Stimulated activated memory B cell treated with anti-CD40 and anti-IgM and Interleukin-4, amounts not matched to agents 10 μg/mL and 1 μg/mL and 100 μg/mL, for 72 hours (primary cell): ENCODE measurements around the gene PMPCA.
"Not testable (repeated sequence)": the region's sequence is repeated elsewhere in the genome, so short reads cannot be mapped to it uniquely, and the experiment has no call there.

Experiments
- ATAC-seq: fragments of 150-1000 bp; cut with Tn5 transposase; 2 replicates; pipeline ENCODE4 v1.10.0; 2021
- H3K27ac Mint-ChIP-seq: one replicate; pipeline ENCODE4 v1.8.0; 2022; ENCODE audit warnings: mild to moderate bottlenecking, mixed read lengths
- H3K27me3 Mint-ChIP-seq: one replicate; pipeline ENCODE4 v1.8.0; 2022; ENCODE audit warnings: mixed read lengths
- H3K36me3 Mint-ChIP-seq: one replicate; pipeline ENCODE4 v1.8.0; 2022; ENCODE audit warnings: mixed read lengths
- H3K4me1 Mint-ChIP-seq: one replicate; pipeline ENCODE4 v1.8.0; 2022; ENCODE audit warnings: mixed read lengths
- H3K4me3 Mint-ChIP-seq: one replicate; pipeline ENCODE4 v1.8.0; 2022; ENCODE audit warnings: mild to moderate bottlenecking, moderate library complexity, mixed read lengths
- H3K9me3 Mint-ChIP-seq: one replicate; pipeline ENCODE4 v1.8.0; 2022; ENCODE audit warnings: mixed read lengths

PMPCA gene

GRCh38 chr9:136397643-136398042, 12.8 kb upstream of the PMPCA start:
- H3K4me1 Mint-ChIP-seq = peaks cover 38% of the 10 kb centered on the region
- H3K4me3 Mint-ChIP-seq = no peak overlapping the region
- ATAC-seq = no peak
- H3K27me3 Mint-ChIP-seq = no peaks in the 10 kb centered on the region
- no peak overlapping the region for H3K27ac Mint-ChIP-seq
- no peaks in the 10 kb centered on the region for H3K9me3 Mint-ChIP-seq
- peaks cover 38% of the 10 kb centered on the region for H3K36me3 Mint-ChIP-seq

GRCh38 chr9:136398286-136398685, 12.2 kb upstream of the PMPCA start:
- Mint-ChIP-seq H3K9me3 (no peaks in the 10 kb centered on the region), H3K27ac (no peak overlapping the region), H3K36me3 (peaks cover 37% of the 10 kb centered on the region), H3K4me1 (peaks cover 41% of the 10 kb centered on the region), H3K4me3 (peak overlapping the region; percentile 84), H3K27me3 (no peaks in the 10 kb centered on the region)
- ATAC-seq = no peak

DNA sequence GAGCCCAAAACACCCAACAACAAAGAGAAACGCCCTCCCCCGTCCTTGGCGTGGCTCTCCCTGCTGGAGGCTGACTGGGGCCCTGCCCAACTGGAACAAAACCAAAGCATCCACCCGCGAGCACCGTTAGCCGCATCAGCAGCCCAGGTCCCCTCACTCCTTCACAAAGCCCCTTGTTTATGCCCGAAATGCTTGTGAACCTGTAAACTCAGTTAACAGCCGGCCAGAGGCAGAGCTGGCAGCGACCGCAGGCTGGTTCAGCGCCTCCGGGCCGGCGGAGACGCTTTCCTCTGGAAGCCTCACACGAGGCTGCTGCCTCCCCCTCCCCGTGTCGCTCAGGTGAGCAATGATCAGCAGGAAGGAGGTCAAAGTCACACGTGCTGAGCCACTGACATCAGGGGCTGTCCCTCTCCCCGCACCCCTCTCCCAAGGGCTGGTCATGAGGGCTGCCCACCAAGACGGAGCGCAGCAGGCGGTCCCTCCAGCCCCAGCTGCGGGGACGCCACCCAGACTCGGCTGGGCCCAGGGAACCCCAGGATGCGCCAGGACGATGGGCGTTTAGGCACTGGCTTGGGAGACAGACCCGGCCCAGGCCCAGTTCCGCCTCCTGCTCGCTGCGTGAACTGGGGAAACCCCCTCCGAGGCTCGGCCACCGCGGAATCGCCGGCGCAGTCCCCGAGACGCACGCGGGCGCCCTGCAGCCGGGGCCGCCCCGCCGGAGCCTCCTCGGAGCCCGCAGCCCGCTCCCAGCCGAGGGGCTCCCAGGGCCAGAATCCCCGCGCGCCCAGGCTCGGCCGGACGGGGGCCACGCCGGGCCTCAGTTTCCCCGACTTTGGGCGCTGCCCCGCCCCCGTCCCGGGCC, 11.1 kb upstream of the PMPCA start:
- peaks cover 35% of the 10 kb centered on the region for H3K36me3 Mint-ChIP-seq
- H3K27ac Mint-ChIP-seq = peak overlapping the region; percentile 80
- H3K27me3 Mint-ChIP-seq = no peaks in the 10 kb centered on the region
- peak; percentile 57 for ATAC-seq
- H3K9me3 Mint-ChIP-seq = no peaks in the 10 kb centered on the region
- peaks cover 52% of the 10 kb centered on the region for H3K4me1 Mint-ChIP-seq
- H3K4me3 Mint-ChIP-seq = peak overlapping the region; percentile 84

GRCh38 chr9:136400038-136400834, 10.2 kb upstream of the PMPCA start, which contains the start of gene SNAPC4:
TSS of gene SNAPC4 (minus strand) at chr9:136400170. CDS start at chr9:136398428, 1,742 bp downstream.
- Mint-ChIP-seq H3K4me1 (peaks cover 60% of the 10 kb centered on the region), H3K36me3 (peaks cover 27% of the 10 kb centered on the region), H3K27ac (peak within 1 kb of the TSS; percentile 80), H3K4me3 (peak within 1 kb of the TSS; percentile 84), H3K27me3 (no peaks in the 10 kb centered on the region), H3K9me3 (no peaks in the 10 kb centered on the region)
- ATAC-seq = peak; percentile 86

DNA sequence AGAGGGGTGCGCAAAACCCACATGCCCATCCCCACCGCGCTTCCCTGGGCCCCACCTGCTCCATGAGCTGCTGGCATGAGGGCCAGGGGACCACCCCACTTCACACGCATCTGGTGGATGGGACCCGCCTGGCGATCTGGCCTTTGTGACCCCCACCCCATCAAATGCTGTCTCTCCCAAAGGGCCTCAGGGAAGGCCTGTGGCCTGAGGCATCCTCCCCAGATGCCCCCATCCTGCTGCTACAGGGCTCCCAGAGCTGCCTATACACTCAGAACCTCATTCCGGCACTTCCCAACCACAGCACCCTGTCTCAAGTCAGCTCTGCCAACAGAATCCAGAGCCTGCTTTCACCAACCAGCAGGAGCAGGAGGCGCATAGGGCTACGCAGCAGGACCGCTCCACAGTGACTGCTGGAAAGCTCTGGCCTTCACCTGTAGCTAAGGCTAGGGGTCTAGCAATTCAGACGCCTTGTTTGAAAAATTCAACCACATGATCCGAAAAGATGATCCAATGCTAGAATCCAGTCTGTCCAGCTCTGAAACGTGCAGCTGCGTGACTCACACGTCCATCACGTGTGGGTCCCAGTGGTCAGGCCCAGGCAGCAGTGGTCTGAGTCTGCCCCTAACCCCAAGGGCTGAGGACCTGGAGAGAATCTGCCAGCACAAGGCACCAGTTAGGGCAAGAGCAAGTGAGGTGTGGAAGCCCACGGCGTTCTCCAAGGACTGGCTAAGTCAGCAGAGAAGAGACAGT, 9.1 kb upstream of the PMPCA start:
- H3K9me3 Mint-ChIP-seq = no peaks in the 10 kb centered on the region
- peak overlapping the region; percentile 36 for H3K4me3 Mint-ChIP-seq
- peaks cover 27% of the 10 kb centered on the region for H3K36me3 Mint-ChIP-seq
- no peak for ATAC-seq
- H3K4me1 Mint-ChIP-seq = peaks cover 62% of the 10 kb centered on the region
- no peaks in the 10 kb centered on the region for H3K27me3 Mint-ChIP-seq
- peak overlapping the region; percentile 86 for H3K27ac Mint-ChIP-seq

GRCh38 chr9:136402067-136402466, 8.4 kb upstream of the PMPCA start:
- Mint-ChIP-seq H3K36me3 (peaks cover 24% of the 10 kb centered on the region), H3K4me3 (no peak overlapping the region), H3K27me3 (no peaks in the 10 kb centered on the region), H3K4me1 (peaks cover 59% of the 10 kb centered on the region), H3K27ac (peak overlapping the region; percentile 86), H3K9me3 (no peaks in the 10 kb centered on the region)
- no peak for ATAC-seq

DNA sequence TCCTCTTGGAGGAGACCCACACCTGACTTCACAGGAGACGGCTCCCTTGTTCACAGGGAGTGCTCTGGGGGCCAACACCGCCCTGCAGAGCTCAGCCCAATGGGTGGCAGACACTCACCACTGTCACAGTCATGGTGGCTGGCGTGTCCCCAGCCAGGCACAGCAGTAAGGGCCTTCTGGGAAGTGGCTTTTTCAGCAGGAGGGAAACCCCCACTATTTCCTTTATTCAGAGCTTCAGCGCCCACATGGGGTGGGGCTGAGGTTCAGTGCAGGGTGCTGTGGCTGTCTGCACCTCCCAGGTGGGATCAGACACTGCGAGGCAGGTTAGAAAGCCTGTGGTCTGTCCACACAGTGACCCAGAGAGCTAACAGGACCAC, 6.9 kb upstream of the PMPCA start:
- H3K27me3 Mint-ChIP-seq = no peaks in the 10 kb centered on the region
- peak overlapping the region; percentile 17 for H3K4me3 Mint-ChIP-seq
- no peaks in the 10 kb centered on the region for H3K9me3 Mint-ChIP-seq
- H3K4me1 Mint-ChIP-seq = peaks cover 63% of the 10 kb centered on the region
- H3K36me3 Mint-ChIP-seq = peaks cover 31% of the 10 kb centered on the region
- peak overlapping the region; percentile 86 for H3K27ac Mint-ChIP-seq
- ATAC-seq = peak; percentile 88

DNA sequence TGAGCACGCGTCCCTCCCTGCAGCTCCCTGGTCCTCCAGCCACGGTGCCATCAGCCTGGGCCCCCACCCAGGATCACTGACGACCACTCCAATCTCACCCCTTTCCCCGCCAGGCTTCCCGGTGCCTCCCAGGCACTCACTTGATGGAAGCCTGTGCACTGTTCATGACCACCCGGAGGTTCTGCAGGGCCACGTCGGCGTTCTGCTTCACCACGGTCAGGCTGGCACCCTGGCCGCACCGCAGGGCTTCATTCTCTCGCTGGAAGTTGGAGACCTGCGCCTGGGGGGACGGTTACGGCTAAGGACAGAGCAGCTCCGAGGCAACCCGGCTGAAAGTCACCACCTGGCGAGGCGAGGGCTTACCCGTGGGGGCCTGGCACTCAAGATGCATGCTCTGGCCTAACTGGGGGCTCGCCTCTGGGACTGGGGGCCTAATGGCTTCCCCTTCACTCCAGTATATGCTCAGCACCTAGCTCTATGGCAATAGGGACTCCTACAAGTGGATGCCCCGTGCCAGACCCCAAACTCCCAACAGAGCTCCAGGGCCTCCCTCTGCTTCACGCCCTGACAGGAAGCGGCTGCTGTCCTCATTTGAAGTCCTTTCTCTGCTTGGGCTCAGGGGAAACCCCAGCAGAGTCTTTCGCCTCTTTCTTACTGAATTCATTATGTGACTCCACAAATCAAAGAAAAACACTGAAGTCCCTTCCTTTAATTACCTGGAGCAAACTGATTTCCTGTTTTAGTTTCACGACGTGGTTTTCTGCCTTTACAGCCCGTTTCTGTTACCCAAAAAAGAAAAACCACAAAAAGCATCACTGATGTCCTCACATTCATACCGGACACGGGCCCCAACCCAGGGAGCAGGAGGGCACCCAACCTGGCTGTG, 6.3 kb upstream of the PMPCA start:
- H3K9me3 Mint-ChIP-seq = no peaks in the 10 kb centered on the region
- H3K4me1 Mint-ChIP-seq = peaks cover 63% of the 10 kb centered on the region
- peak overlapping the region; percentile 17 for H3K4me3 Mint-ChIP-seq
- no peaks in the 10 kb centered on the region for H3K27me3 Mint-ChIP-seq
- ATAC-seq = peak; percentile 40
- H3K36me3 Mint-ChIP-seq = peaks cover 36% of the 10 kb centered on the region
- peak overlapping the region; percentile 86 for H3K27ac Mint-ChIP-seq

- peaks cover 66% of the 10 kb centered on the region for H3K4me1 Mint-ChIP-seq
- no peak for ATAC-seq
- peaks cover 36% of the 10 kb centered on the region for H3K36me3 Mint-ChIP-seq
- peak overlapping the region; percentile 86 for H3K27ac Mint-ChIP-seq
- H3K27me3 Mint-ChIP-seq = no peaks in the 10 kb centered on the region
- no peaks in the 10 kb centered on the region for H3K9me3 Mint-ChIP-seq
- H3K4me3 Mint-ChIP-seq = peak overlapping the region; percentile 17
Observed at GRCh38 chr9:136404801-136405136, 5.7 kb upstream of the PMPCA start.

DNA sequence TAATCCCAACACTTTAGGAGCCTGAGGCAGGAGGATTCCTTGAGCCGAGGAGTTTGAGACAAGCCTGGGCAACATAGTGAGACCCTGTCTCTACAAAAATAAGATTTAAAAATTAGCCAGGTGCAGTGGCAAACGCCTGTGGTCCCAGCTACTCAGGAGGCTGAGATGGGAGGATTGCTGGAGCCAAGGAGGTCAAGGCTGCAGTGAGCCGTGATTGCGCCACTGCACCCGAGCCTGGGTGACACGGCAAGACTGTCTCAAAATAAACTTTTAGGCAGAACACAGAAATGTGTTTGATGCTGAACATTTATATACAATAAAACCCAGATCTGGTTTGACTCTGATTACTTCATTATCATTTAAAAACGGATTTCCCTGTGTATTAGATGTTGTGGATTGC, 5.0 kb upstream of the PMPCA start:
- Mint-ChIP-seq H3K27me3 (no peaks in the 10 kb centered on the region), H3K4me1 (peaks cover 66% of the 10 kb centered on the region), H3K36me3 (peaks cover 36% of the 10 kb centered on the region), H3K9me3 (no peaks in the 10 kb centered on the region), H3K27ac (peak overlapping the region; percentile 86), H3K4me3 (no peak overlapping the region)
- no peak for ATAC-seq

DNA sequence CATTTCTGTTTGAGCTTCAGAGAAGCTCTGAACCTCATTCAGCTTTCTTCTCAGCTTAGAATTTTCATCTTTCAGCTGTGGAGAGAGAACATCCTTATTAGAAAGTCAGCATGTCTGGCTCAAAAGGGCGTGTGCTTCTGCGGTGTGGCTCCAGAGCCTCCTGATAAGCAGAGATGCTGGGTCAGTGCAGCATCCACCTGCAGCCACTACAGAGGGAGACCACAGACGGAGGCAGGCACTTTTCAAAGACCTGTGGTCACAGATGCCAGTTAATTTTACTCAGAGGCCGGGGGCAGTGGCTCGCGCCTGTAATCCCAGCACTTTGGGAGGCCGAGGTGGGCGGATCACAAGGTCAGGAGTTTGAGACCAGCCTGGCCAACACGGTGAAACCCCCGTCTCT, 4.6 kb upstream of the PMPCA start:
- not testable (repeated sequence) for H3K4me3 Mint-ChIP-seq

GRCh38 chr9:136407061-136407460, 3.4 kb upstream of the PMPCA start:
- H3K4me3 Mint-ChIP-seq = not testable (repeated sequence)

More for the DNA sequence above, 4.6 kb upstream of the PMPCA start:
- H3K27me3 Mint-ChIP-seq, H3K27ac Mint-ChIP-seq, H3K9me3 Mint-ChIP-seq, ATAC-seq: not testable (repeated sequence)
- peaks cover 36% of the 10 kb centered on the region for H3K36me3 Mint-ChIP-seq
- H3K4me1 Mint-ChIP-seq = peaks cover 63% of the 10 kb centered on the region

DNA sequence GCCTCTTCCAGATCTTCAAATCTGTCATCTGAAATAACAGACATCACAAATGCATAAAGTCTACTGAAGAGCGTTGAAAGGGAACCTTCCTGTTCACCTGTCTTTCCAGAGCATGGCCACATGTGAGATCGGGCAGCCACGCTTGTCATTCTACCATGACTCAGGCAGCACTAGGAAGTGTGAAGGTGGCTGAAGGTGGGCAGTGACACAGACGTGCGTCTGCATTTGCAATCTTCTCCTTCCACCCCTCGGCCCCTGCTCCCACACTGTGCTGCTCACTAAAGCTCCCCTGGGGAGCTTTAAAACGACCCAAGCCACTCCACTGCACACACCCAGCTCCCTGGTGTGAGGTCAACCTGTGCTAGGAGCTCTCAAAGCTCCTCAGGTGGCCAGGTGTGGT, 2.5 kb upstream of the PMPCA start:
- H3K9me3 Mint-ChIP-seq = no peaks in the 10 kb centered on the region
- peaks cover 66% of the 10 kb centered on the region for H3K4me1 Mint-ChIP-seq
- peaks cover 23% of the 10 kb centered on the region for H3K36me3 Mint-ChIP-seq
- peak overlapping the region; percentile 82 for H3K27ac Mint-ChIP-seq
- ATAC-seq = no peak
- no peaks in the 10 kb centered on the region for H3K27me3 Mint-ChIP-seq
- H3K4me3 Mint-ChIP-seq = no peak overlapping the region

More at GRCh38 chr9:136407061-136407460, 3.4 kb upstream of the PMPCA start:
- ATAC-seq, H3K9me3 Mint-ChIP-seq, H3K27ac Mint-ChIP-seq, H3K27me3 Mint-ChIP-seq: not testable (repeated sequence)
- Mint-ChIP-seq H3K4me1 (peaks cover 67% of the 10 kb centered on the region), H3K36me3 (peaks cover 27% of the 10 kb centered on the region)
